Right cardiac atrium (tissue), 5 donors: ENCODE measurements around the gene NHSL2. TPM values are rescaled to one million over a fixed set of nuclear protein-coding genes. Genes with fewer than 3 reads are reported as not detected.
"Not testable (repeated sequence)": the region's sequence is repeated elsewhere in the genome, so short reads cannot be mapped to it uniquely, and the experiment has no call there.

Experiments used
- ATAC-seq, 2 donors: fragments of 200-7000 bp; cut with Tn5 transposase; one replicate each; pipeline versions ENCODE4 v1.8.0 to v1.9.1; 2020; ENCODE audit warnings: moderate library complexity in 2 of 2, mild to moderate bottlenecking in 1 of 2
- DNase-seq, 3 donors: peaks; one replicate each; pipeline ENCODE4 v3.0.0-alpha.2; 2020
- H3K27ac ChIP-seq: one replicate; pipeline ENCODE4 v1.5.1; 2013; ENCODE audit warnings: mild to moderate bottlenecking, low read length, control low read depth, moderate library complexity
- H3K27me3 ChIP-seq: one replicate; pipeline ENCODE4 v1.6.1; 2013; ENCODE audit not compliant: control insufficient read depth, insufficient read depth
- H3K4me1 ChIP-seq: one replicate; pipeline ENCODE4 v1.6.1; 2013; ENCODE audit warnings: low read length; ENCODE audit not compliant: control insufficient read depth, insufficient read depth
- H3K4me3 ChIP-seq: one replicate; pipeline ENCODE4 v1.5.1; 2013; ENCODE audit warnings: low read length, control low read depth
- H3K9me3 ChIP-seq: one replicate; pipeline ENCODE4 v1.6.1; 2013; ENCODE audit warnings: low read length; ENCODE audit not compliant: control insufficient read depth
- WGBS: extraction: QIAGEN DNeasy Blood & Tissue Kit; methylation state at CpG from one replicate; pipeline ENCODE4 v1.1.7; 2013; 5-methylcytosine and 5-hydroxymethylcytosine counted together
- intact Hi-C, 4 donors: fragments of 100-400 bp; cut with DNase I; formaldehyde crosslinking; loops; one replicate each; pipeline versions ENCODE4 v1.11.0 to v1.14.0; 2022 to 2023
- long read RNA-seq, 4 donors: library from polyadenylated mRNA; unstranded; transcript quantifications; one replicate each; pipeline ENCODE4 v2.0.0, GENCODE V29; 2020 to 2021
- polyA plus RNA-seq: library from polyadenylated mRNA; stranded (reverse); fragments of 200-250 nt; gene quantifications from one replicate; pipeline ENCODE4 v1.2.3, GENCODE V29; 2013
- total RNA-seq, 4 donors: library from RNA; stranded (reverse); fragmentation: NEBNext Ultra II Directional; extraction: Animal tissue kit (Norgen Biotek cat#: 25700); gene quantifications; one replicate each; pipeline ENCODE4 v1.2.1, GENCODE V29; 2021
- donor health status: healthy with polysubstance abuse.
- donor health status: DM: no; HTN: yes; CAD: no.
- donor health status: DM: no; HTN: no; CAD: no.
- donor health status: DM: no; HTN: yes; CAD: no; lungs with severe emphysema.
- donor health status: DM: yes; HTN: yes; CAD: no.

NHSL2 gene
- total RNA-seq (1 to 10 TPM; 4.5 to 9.2 (median 7.4) TPM), polyA plus RNA-seq (2.4 TPM)
- long read RNA-seq, donor 1, partial matches to known transcripts = 0 of 2 reads
- long read RNA-seq, donor 1, other reads (novel, unspliced or antisense) = 2 of 2 reads
- long read RNA-seq, donor 2 = 0 reads
- long read RNA-seq, donor 3, partial matches to known transcripts = 0 of 7 reads
- long read RNA-seq, donor 3, other reads (novel, unspliced or antisense) = 7 of 7 reads
- long read RNA-seq, donor 4, partial matches to known transcripts = 0 of 2 reads
- long read RNA-seq, donor 4, other reads (novel, unspliced or antisense) = 2 of 2 reads

GRCh38 chrX:71910643-71910985 is at the start of gene NHSL2:
TSS of gene NHSL2 (plus strand) at chrX:71910845.
- no peaks in the 10 kb centered on the region for H3K27me3 ChIP-seq
- under 1% methylated on average over 18 of the region's 26 CpGs for WGBS

GRCh38 chrX:71867680-71868079 is 43.0 kb upstream of the NHSL2 start:
- H3K9me3 ChIP-seq = no peaks in the 10 kb centered on the region
- ATAC-seq (no peak), DNase-seq (no peak)
- H3K4me3 ChIP-seq = no peak overlapping the region
- H3K4me1 ChIP-seq = no peaks in the 10 kb centered on the region
- intact Hi-C loops = no loop called here
- 92% methylated on average over 16 of the region's 16 CpGs for WGBS
- no peaks in the 10 kb centered on the region for H3K27me3 ChIP-seq
- H3K27ac ChIP-seq = no peak overlapping the region

More at GRCh38 chrX:71910643-71910985, at the start of gene NHSL2:
- H3K9me3 ChIP-seq = no peaks in the 10 kb centered on the region
- peak; percentile 49 to 76 (median 66) for DNase-seq
- peak; percentile 69 to 72 for ATAC-seq
- peak within 1 kb of the TSS; percentile 65 for H3K4me3 ChIP-seq
- no peak within 1 kb of the TSS for H3K27ac ChIP-seq
- intact Hi-C loops = loop anchor here in 1 of 4 donors (5.0 to 10.0 kb wide), 2 partner anchors 84 to 222 kb away; partner anchors contain the start of gene RTL5
- no peaks in the 10 kb centered on the region for H3K4me1 ChIP-seq

- H3K27ac ChIP-seq, H3K9me3 ChIP-seq, ATAC-seq, intact Hi-C loops, H3K27me3 ChIP-seq, H3K4me3 ChIP-seq, H3K4me1 ChIP-seq, DNase-seq: not testable (repeated sequence)
- 23% methylated on average over 9 of the region's 10 CpGs for WGBS
These were observed 41.1 kb upstream of the NHSL2 start for GRCh38 chrX:71869566-71869965.

DNA sequence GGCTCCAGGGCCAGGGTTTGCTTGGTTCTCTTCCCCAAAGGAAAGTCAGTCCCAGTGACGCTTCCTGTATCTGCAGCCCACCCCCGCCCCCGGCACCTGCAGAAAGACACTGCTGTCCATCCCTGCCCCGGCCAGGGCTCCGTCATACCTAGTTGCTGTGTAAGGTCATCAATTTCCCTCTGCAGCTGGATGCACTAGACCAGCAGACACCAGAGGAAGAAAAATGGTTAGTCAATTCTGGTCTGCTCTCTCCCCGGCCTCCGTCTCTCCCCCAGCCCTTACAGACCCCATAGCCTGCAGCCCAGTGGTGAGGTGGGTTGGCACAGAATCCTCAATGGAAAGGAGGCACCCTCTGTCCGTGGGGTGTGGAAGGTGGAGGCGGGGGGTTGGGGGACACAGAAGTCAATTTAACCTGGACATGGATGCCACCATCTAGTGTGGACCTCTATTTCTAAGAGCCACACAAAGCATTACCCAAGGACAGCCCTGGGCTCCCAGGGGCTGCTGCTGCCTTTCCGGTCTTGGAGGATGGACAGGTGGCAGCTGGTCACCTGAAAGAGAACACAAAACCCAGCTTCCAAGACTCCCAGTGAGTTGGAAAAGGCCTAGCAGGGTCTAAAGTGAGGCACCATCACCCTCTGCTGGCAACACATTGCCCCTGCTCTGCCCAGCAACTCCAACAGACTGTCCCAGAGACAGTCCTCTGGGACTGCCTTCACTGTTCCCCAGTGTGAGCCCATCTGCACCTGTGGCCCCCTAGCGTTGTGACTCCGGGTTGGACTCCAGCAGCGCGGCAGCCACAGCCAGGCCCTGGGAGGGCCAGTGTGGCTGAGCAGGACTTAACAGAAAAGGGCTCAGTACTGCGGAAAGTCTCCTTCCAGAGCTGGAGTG is 40.2 kb upstream of the NHSL2 start:
- DNase-seq = peak in 1 of 3 donors; percentile 53
- intact Hi-C loops = no loop called here
- H3K4me3 ChIP-seq = no peak overlapping the region
- H3K27me3 ChIP-seq = no peaks in the 10 kb centered on the region
- no peaks in the 10 kb centered on the region for H3K4me1 ChIP-seq
- peak in 1 of 2 donors; percentile 56 for ATAC-seq
- H3K9me3 ChIP-seq = no peaks in the 10 kb centered on the region
- H3K27ac ChIP-seq = no peak overlapping the region
- 68% methylated on average over 15 of the region's 15 CpGs for WGBS

DNA sequence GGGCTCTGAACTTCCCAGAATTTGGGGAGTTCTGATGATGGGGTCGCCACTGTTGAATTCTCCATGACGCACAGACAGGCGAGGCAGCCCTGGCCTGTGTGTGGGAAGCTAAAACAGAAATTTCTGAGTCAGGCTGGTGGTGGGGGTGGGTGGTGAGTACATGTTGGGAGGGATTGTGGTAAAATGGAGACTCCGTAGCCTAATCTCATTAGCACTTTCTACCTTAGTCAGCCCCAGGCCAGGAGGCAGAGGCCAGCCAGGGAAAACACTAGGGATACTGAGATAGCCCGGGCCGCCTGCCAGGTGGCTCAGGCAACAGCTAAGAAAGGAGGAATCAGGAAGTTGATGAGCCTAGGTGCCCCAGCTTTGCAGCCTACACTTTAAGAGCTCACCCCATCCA is 39.3 kb upstream of the NHSL2 start:
- Histone ChIP-seq H3K4me3 (no peak overlapping the region), H3K27me3 (no peaks in the 10 kb centered on the region), H3K9me3 (no peaks in the 10 kb centered on the region), H3K27ac (no peak overlapping the region), H3K4me1 (no peaks in the 10 kb centered on the region)
- DNase-seq (peak in 2 of 3 donors; percentile 66 to 69), ATAC-seq (peak; percentile 36 to 69)
- 66% methylated on average over 6 of the region's 6 CpGs for WGBS
- intact Hi-C loops = no loop called here

- intact Hi-C loops = no loop called here
- no peaks in the 10 kb centered on the region for H3K4me1 ChIP-seq
- peak in 2 of 3 donors; percentile 29 to 59 for DNase-seq
- H3K4me3 ChIP-seq = no peak overlapping the region
- ATAC-seq = no peak
- WGBS = 95% methylated on average over 53 of the region's 53 CpGs
- no peak overlapping the region for H3K27ac ChIP-seq
- H3K27me3 ChIP-seq = no peaks in the 10 kb centered on the region
- H3K9me3 ChIP-seq = no peaks in the 10 kb centered on the region
These were observed 37.8 kb upstream of the NHSL2 start for GRCh38 chrX:71872542-71873458.

DNA sequence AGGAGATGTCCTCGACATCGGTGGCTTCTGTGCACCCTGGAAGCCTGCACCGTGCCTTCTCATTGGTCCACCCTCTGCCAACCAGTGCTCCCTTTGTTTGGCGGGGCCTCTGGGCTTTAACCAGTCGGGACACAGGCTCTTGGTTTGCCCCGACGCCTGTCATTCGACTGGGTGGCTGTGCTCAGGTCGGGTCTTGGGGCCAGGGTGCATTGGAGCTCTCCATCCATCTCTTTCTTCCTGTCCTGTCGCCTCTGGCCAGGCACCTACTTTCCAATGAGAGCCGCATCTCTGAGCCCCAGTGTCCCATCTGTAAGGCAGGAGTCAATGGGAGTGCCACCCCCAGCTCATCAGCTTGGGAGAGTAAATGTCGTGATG is 37.2 kb upstream of the NHSL2 start:
- 93% methylated on average over 12 of the region's 12 CpGs for WGBS
- intact Hi-C loops = no loop called here

GRCh38 chrX:71876841-71877240 is 33.8 kb upstream of the NHSL2 start:
- H3K4me1 ChIP-seq, DNase-seq, H3K4me3 ChIP-seq, ATAC-seq, H3K27ac ChIP-seq, H3K9me3 ChIP-seq, intact Hi-C loops, H3K27me3 ChIP-seq: not testable (repeated sequence)
- 98% methylated on average over 26 of the region's 32 CpGs for WGBS

More for the DNA sequence above, 37.2 kb upstream of the NHSL2 start:
- DNase-seq (no peak), ATAC-seq (no peak)
- no peaks in the 10 kb centered on the region for H3K4me1 ChIP-seq
- H3K27ac ChIP-seq = no peak overlapping the region
- H3K9me3 ChIP-seq = no peaks in the 10 kb centered on the region
- H3K4me3 ChIP-seq = no peak overlapping the region
- H3K27me3 ChIP-seq = no peaks in the 10 kb centered on the region

- WGBS = 70% methylated on average over 3 of the region's 3 CpGs
- intact Hi-C loops = no loop called here
- no peak for ATAC-seq
- no peaks in the 10 kb centered on the region for H3K27me3 ChIP-seq
- H3K4me3 ChIP-seq = no peak overlapping the region
- H3K27ac ChIP-seq = no peak overlapping the region
- DNase-seq = no peak
- H3K4me1 ChIP-seq = no peaks in the 10 kb centered on the region
- no peaks in the 10 kb centered on the region for H3K9me3 ChIP-seq
These were observed 25.5 kb upstream of the NHSL2 start for GRCh38 chrX:71885099-71885498.

DNA sequence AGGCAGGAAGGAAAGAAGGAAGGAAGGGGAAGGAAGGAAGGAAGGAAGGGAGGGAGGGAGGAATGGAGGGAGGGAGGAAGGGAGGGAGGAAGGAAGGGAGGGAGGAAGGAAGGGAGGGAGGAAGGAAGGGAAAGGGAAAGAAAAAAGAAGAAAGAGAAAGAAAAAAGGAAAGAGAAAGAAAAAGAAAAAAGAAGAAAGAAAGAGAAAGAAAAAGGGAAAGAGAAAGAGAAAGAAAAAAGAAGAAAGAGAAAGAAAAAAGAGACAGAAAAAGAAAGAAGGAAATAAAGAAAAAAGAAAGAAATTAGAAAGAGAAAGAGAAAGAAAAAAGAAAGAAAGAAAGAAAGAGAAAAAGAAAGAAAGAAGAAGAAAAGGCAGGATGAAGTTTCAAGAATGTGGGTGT is 15.0 kb upstream of the NHSL2 start:
- ATAC-seq = no peak
- Histone ChIP-seq H3K27me3 (no peaks in the 10 kb centered on the region), H3K4me3 (no peak overlapping the region), H3K9me3 (no peaks in the 10 kb centered on the region), H3K27ac (no peak overlapping the region), H3K4me1 (no peaks in the 10 kb centered on the region)
- DNase-seq = no peak
- intact Hi-C loops = no loop called here
